ENCODE results near the gene RAB3IL1.

GRCh38 chr11:61880031-61880430 lies 37.3 kb downstream of the RAB3IL1 start:
- TF ChIP-seq, protein P1, sequence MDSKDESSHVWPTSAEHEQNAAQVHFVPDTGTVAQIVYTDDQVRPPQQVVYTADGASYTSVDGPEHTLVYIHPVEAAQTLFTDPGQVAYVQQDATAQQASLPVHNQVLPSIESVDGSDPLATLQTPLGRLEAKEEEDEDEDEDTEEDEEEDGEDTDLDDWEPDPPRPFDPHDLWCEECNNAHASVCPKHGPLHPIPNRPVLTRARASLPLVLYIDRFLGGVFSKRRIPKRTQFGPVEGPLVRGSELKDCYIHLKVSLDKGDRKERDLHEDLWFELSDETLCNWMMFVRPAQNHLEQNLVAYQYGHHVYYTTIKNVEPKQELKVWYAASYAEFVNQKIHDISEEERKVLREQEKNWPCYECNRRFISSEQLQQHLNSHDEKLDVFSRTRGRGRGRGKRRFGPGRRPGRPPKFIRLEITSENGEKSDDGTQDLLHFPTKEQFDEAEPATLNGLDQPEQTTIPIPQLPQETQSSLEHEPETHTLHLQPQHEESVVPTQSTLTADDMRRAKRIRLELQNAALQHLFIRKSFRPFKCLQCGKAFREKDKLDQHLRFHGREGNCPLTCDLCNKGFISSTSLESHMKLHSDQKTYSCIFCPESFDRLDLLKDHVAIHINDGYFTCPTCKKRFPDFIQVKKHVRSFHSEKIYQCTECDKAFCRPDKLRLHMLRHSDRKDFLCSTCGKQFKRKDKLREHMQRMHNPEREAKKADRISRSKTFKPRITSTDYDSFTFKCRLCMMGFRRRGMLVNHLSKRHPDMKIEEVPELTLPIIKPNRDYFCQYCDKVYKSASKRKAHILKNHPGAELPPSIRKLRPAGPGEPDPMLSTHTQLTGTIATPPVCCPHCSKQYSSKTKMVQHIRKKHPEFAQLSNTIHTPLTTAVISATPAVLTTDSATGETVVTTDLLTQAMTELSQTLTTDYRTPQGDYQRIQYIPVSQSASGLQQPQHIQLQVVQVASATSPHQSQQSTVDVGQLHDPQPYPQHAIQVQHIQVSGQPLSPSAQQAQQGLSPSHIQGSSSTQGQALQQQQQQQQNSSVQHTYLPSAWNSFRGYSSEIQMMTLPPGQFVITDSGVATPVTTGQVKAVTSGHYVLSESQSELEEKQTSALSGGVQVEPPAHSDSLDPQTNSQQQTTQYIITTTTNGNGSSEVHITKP (IDR thresholded peaks at IDR 0.05; ENCODE audit: partially characterized antibody) = no peak
- TF ChIP-seq POLR2AphosphoS5 (IDR thresholded peaks at IDR 0.05; ENCODE audit: control insufficient read depth, insufficient read depth, low read depth, low read length) = no peak
- TF ChIP-seq ZNF644 (tag; IDR thresholded peaks at IDR 0.05; ENCODE audit: low read depth) = no peak
- no peak for TF ChIP-seq YY1 (IDR thresholded peaks at IDR 0.05; ENCODE audit: borderline replicate concordance in 1 of 3, control insufficient read depth in 1 of 3, extremely low read depth in 1 of 3, insufficient read depth in 3 of 3, insufficient read length in 1 of 3, insufficient replicate concordance in 2 of 3, low read depth in 1 of 3, low read length in 2 of 3)
- no peak for TF ChIP-seq CTCF (IDR thresholded peaks at IDR 0.05 in 2 of 3, conservative IDR thresholded peaks at IDR 0.05 in 1 of 3; ENCODE audit: insufficient read depth in 2 of 3, low read depth in 1 of 3, low read length in 3 of 3)
- TF ChIP-seq, protein P2, sequence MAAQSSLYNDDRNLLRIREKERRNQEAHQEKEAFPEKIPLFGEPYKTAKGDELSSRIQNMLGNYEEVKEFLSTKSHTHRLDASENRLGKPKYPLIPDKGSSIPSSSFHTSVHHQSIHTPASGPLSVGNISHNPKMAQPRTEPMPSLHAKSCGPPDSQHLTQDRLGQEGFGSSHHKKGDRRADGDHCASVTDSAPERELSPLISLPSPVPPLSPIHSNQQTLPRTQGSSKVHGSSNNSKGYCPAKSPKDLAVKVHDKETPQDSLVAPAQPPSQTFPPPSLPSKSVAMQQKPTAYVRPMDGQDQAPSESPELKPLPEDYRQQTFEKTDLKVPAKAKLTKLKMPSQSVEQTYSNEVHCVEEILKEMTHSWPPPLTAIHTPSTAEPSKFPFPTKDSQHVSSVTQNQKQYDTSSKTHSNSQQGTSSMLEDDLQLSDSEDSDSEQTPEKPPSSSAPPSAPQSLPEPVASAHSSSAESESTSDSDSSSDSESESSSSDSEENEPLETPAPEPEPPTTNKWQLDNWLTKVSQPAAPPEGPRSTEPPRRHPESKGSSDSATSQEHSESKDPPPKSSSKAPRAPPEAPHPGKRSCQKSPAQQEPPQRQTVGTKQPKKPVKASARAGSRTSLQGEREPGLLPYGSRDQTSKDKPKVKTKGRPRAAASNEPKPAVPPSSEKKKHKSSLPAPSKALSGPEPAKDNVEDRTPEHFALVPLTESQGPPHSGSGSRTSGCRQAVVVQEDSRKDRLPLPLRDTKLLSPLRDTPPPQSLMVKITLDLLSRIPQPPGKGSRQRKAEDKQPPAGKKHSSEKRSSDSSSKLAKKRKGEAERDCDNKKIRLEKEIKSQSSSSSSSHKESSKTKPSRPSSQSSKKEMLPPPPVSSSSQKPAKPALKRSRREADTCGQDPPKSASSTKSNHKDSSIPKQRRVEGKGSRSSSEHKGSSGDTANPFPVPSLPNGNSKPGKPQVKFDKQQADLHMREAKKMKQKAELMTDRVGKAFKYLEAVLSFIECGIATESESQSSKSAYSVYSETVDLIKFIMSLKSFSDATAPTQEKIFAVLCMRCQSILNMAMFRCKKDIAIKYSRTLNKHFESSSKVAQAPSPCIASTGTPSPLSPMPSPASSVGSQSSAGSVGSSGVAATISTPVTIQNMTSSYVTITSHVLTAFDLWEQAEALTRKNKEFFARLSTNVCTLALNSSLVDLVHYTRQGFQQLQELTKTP (IDR thresholded peaks at IDR 0.05; ENCODE audit: low read depth in 1 of 2, partially characterized antibody in 2 of 2) = no peak
- TF ChIP-seq HNRNPK (IDR thresholded peaks at IDR 0.05; ENCODE audit: low read depth, low read length, poor library complexity, severe bottlenecking) = no peak
- no peak for TF ChIP-seq ZNF212 (CRISPR knock-in tag; IDR thresholded peaks at IDR 0.05)
- TF ChIP-seq, protein P3, sequence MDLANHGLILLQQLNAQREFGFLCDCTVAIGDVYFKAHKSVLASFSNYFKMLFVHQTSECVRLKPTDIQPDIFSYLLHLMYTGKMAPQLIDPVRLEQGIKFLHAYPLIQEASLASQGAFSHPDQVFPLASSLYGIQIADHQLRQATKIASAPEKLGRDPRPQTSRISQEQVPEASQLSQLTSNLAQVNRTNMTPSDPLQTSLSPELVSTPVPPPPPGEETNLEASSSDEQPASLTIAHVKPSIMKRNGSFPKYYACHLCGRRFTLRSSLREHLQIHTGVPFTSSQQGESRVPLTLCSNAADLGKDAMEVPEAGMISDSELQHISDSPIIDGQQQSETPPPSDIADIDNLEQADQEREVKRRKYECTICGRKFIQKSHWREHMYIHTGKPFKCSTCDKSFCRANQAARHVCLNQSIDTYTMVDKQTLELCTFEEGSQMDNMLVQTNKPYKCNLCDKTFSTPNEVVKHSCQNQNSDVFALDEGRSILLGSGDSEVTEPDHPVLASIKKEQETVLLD (IDR thresholded peaks at IDR 0.05) = no peak
- TF ChIP-seq, protein P4, sequence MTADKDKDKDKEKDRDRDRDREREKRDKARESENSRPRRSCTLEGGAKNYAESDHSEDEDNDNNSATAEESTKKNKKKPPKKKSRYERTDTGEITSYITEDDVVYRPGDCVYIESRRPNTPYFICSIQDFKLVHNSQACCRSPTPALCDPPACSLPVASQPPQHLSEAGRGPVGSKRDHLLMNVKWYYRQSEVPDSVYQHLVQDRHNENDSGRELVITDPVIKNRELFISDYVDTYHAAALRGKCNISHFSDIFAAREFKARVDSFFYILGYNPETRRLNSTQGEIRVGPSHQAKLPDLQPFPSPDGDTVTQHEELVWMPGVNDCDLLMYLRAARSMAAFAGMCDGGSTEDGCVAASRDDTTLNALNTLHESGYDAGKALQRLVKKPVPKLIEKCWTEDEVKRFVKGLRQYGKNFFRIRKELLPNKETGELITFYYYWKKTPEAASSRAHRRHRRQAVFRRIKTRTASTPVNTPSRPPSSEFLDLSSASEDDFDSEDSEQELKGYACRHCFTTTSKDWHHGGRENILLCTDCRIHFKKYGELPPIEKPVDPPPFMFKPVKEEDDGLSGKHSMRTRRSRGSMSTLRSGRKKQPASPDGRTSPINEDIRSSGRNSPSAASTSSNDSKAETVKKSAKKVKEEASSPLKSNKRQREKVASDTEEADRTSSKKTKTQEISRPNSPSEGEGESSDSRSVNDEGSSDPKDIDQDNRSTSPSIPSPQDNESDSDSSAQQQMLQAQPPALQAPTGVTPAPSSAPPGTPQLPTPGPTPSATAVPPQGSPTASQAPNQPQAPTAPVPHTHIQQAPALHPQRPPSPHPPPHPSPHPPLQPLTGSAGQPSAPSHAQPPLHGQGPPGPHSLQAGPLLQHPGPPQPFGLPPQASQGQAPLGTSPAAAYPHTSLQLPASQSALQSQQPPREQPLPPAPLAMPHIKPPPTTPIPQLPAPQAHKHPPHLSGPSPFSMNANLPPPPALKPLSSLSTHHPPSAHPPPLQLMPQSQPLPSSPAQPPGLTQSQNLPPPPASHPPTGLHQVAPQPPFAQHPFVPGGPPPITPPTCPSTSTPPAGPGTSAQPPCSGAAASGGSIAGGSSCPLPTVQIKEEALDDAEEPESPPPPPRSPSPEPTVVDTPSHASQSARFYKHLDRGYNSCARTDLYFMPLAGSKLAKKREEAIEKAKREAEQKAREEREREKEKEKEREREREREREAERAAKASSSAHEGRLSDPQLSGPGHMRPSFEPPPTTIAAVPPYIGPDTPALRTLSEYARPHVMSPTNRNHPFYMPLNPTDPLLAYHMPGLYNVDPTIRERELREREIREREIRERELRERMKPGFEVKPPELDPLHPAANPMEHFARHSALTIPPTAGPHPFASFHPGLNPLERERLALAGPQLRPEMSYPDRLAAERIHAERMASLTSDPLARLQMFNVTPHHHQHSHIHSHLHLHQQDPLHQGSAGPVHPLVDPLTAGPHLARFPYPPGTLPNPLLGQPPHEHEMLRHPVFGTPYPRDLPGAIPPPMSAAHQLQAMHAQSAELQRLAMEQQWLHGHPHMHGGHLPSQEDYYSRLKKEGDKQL (CRISPR knock-in tag; IDR thresholded peaks at IDR 0.05; ENCODE audit: borderline replicate concordance) = no peak

All from K562 (cell line).